GM18505 (cell line): ENCODE data around the gene SLC34A1.

Experiments
- ATAC-seq: cut with Tn5 transposase; IDR thresholded peaks from one replicate; pipeline ENCODE4 v1.9.1; 2021; ENCODE audit not compliant: unreplicated experiment
- POLR2A ChIP-seq: IDR thresholded peaks from 4 replicates; pipeline ENCODE4 v1.6.1; 2011; ENCODE audit warnings: borderline replicate concordance; ENCODE audit not compliant: insufficient read depth, insufficient read length; ENCODE audit errors: extremely low read depth

Gene SLC34A1

GRCh38 chr5:177429248-177430040 lies 45.2 kb downstream of the SLC34A1 start:
- TF ChIP-seq POLR2A: peak; percentile 38
- ATAC-seq: no peak

- TF ChIP-seq POLR2A: peak; percentile 18
- ATAC-seq: no peak
These were observed 46.1 kb downstream of the SLC34A1 start for GRCh38 chr5:177430140-177430951.

DNA sequence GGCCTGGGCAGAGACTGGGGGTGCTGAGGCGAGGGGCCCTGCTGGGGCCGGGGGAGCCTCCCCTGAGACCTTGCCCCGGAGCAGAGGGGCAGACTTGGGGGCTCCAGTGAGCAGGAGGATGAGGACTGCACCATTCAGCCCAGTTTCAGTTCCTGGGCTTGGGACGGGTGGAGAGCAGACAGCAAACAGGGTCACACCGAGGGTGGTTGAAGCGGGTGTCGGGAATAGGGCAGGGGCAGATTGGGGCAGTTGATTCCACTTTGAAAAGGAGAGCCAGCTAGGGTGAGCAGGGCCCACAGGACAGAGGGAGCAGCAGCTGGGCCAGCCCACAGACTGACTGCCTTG lies 46.7 kb downstream of the SLC34A1 start:
- ATAC-seq: no peak
- no peak for TF ChIP-seq POLR2A

DNA sequence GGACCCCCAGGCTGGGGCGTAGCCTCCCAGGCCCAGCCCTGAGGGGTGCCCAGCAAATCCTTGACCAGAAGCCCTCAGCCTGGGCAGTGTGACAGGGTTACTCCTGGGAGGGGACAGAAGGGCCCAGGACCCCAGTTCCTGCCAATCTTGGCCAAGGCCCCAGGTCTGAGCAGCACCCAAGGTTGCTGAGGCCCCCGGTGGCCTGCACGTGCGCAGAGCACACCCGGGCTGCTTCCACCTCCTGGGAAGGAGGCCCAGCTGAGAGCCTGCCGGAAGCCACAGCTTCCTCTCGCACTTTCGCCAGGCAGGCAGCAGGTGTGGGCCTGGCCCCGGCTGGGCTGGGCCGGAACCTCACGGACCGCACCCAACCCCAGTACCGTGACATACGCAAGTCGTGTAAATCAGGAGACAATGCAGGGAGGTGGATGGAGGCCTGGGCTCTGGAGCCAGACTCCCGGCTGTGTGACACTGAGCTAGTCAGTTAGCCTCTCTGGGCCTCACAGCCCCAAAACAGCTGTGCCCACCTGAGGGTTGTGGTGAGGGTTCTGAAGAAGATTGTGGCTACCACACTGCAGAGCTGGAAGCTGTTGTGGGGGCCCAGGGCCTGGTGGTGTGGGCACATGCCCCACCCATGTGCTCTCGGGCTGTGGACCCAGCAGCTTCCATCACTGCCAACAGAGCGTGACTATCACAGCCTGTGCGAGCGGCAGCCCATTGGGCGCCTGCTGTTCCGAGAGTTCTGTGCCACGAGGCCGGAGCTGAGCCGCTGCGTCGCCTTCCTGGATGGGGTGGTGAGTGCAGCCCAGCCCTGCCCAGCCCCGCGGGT lies 47.3 kb downstream of the SLC34A1 start:
- TF ChIP-seq POLR2A: peak; percentile 58
- peak; percentile 37 for ATAC-seq

GRCh38 chr5:177432143-177432838 lies 48.1 kb downstream of the SLC34A1 start:
- ATAC-seq: no peak
- TF ChIP-seq POLR2A: no peak

DNA sequence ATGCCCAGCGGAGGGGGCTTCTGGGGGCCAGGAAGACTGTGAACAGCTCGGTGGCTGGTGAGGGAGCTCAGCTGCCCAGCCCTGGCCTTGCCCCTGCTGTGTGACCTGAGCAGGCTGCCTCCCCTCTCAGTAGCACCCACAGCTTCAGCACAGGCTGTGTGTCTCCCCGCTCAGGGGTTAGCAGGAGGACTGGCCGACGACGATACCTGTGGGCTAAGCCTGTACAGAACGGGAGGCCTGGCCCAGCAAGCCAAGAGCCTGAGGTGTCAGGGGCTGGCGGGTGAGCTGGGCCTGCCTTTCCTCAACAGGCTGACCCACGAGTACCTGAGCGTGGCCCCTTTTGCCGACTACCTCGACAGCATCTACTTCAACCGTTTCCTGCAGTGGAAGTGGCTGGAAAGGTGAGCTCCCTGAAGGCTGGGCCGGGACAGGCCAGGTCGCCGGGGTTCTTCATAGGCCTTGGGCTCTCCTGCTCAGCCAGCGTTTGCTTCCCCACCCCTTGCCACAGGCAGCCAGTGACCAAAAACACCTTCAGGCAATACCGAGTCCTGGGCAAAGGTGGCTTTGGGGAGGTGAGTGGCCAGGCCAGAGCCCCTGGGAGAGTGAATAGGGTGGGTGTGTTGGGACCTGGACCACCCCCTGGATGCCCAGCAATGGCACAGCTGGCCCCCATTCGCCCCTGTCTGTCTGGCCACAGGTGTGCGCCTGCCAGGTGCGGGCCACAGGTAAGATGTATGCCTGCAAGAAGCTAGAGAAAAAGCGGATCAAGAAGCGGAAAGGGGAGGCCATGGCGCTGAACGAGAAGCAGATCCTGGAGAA lies 48.8 kb downstream of the SLC34A1 start:
- no peak for ATAC-seq
- TF ChIP-seq POLR2A: no peak

- no peak for TF ChIP-seq POLR2A
- no peak for ATAC-seq
These were observed 49.5 kb downstream of the SLC34A1 start for GRCh38 chr5:177433658-177434217.

- ATAC-seq: no peak
- TF ChIP-seq POLR2A: no peak
These were observed 50.2 kb downstream of the SLC34A1 start for GRCh38 chr5:177434437-177434836.

GRCh38 chr5:177434942-177435738 lies 50.9 kb downstream of the SLC34A1 start:
- no peak for ATAC-seq
- TF ChIP-seq POLR2A: no peak

- ATAC-seq: no peak
- TF ChIP-seq POLR2A: no peak
These were observed 51.8 kb downstream of the SLC34A1 start for GRCh38 chr5:177435847-177436536.
